Measurements from ENCODE around the gene SDF4. TPM values are rescaled to one million over a fixed set of nuclear protein-coding genes. Genes with fewer than 3 reads are reported as not detected.

SDF4 gene
- total RNA-seq, 1 experiment from 2014 or later: 154 TPM

GRCh38 chr1:1168451-1169411 lies 63.1 kb downstream of the SDF4 start:
- Histone ChIP-seq H3K4me1 (replicated peaks) (no peaks in the 10 kb centered on the region), H3K9me3 (replicated peaks) (no peaks in the 10 kb centered on the region), H3K27ac (no peak overlapping the region), H3K27me3 (replicated peaks) (peaks cover 7% of the 10 kb centered on the region; the same call in 1 of the 2 replicates), H3K36me3 (no peaks in the 10 kb centered on the region), H3K4me3 (no peak overlapping the region)
- DNase-seq (ENCODE audit: low read depth in 1 of 2, low spot score in 2 of 2): no peak

GRCh38 chr1:1167841-1168450 lies 63.9 kb downstream of the SDF4 start:
- no peak for DNase-seq (ENCODE audit: low read depth in 1 of 2, low spot score in 2 of 2)
- H3K27me3 ChIP-seq (replicated peaks): peaks cover 7% of the 10 kb centered on the region; the same call in 1 of the 2 replicates

GRCh38 chr1:1167398-1167821 lies 64.4 kb downstream of the SDF4 start:
- peaks cover 7% of the 10 kb centered on the region; the same call in 1 of the 2 replicates for H3K27me3 ChIP-seq (replicated peaks)
- H3K4me3 ChIP-seq: no peak overlapping the region
- H3K36me3 ChIP-seq: no peaks in the 10 kb centered on the region
- no peaks in the 10 kb centered on the region for H3K4me1 ChIP-seq (replicated peaks)
- no peaks in the 10 kb centered on the region for H3K9me3 ChIP-seq (replicated peaks)
- no peak for DNase-seq (ENCODE audit: low read depth in 1 of 2, low spot score in 2 of 2)
- H3K27ac ChIP-seq: no peak overlapping the region

More at GRCh38 chr1:1167841-1168450, 63.9 kb downstream of the SDF4 start:
- Histone ChIP-seq H3K9me3 (replicated peaks) (no peaks in the 10 kb centered on the region), H3K4me1 (replicated peaks) (no peaks in the 10 kb centered on the region), H3K4me3 (no peak overlapping the region), H3K27ac (no peak overlapping the region), H3K36me3 (no peaks in the 10 kb centered on the region)

Other genes starting within 250 kb of the SDF4 start
- 0.11 TPM in 1 of 2 replicates, not detected in the other for gene PERM1, start 249.9 kb downstream of the SDF4 start, total RNA-seq (2014; rRNA removed; shearing (Covaris generic))
- 55.3 and 68.7 TPM in 2 replicates for gene HES4, start 231.9 kb downstream of the SDF4 start, total RNA-seq (2014; rRNA removed; shearing (Covaris generic))
- 201 and 353 TPM in 2 replicates for gene ISG15, start 218.5 kb downstream of the SDF4 start, total RNA-seq (2014; rRNA removed; shearing (Covaris generic))
- gene AGRN, start 211.9 kb downstream of the SDF4 start, total RNA-seq (2014; rRNA removed; shearing (Covaris generic)): 53.8 and 55.9 TPM in 2 replicates
- gene RNF223, start 157.7 kb downstream of the SDF4 start, total RNA-seq (2014; rRNA removed; shearing (Covaris generic)): not detected in 2 replicates
- 11.1 and 15.4 TPM in 2 replicates for gene C1orf159, start 115.9 kb downstream of the SDF4 start, total RNA-seq (2014; rRNA removed; shearing (Covaris generic))
- gene TTLL10, start 58.1 kb downstream of the SDF4 start, total RNA-seq (2014; rRNA removed; shearing (Covaris generic)): not detected in 2 replicates
- gene TNFRSF18, start 25.4 kb downstream of the SDF4 start, total RNA-seq (2014; rRNA removed; shearing (Covaris generic)): not detected in 2 replicates
- not detected in 2 replicates for gene TNFRSF4, start 17.8 kb downstream of the SDF4 start, total RNA-seq (2014; rRNA removed; shearing (Covaris generic))
- 50.1 and 51.3 TPM in 2 replicates for gene B3GALT6, start 236 bp upstream of the SDF4 start, total RNA-seq (2014; rRNA removed; shearing (Covaris generic))
- 0.25 and 1.8 TPM in 2 replicates for gene C1QTNF12, start 14.7 kb upstream of the SDF4 start, total RNA-seq (2014; rRNA removed; shearing (Covaris generic))
- 92.1 and 96.6 TPM in 2 replicates for gene UBE2J2, start 41.9 kb upstream of the SDF4 start, total RNA-seq (2014; rRNA removed; shearing (Covaris generic))
- 0.53 and 1.5 TPM in 2 replicates for gene SCNN1D, start 48.4 kb upstream of the SDF4 start, total RNA-seq (2014; rRNA removed; shearing (Covaris generic))
- gene ACAP3, start 75.9 kb upstream of the SDF4 start, total RNA-seq (2014; rRNA removed; shearing (Covaris generic)): 41.1 and 44.8 TPM in 2 replicates
- gene PUSL1, start 76.6 kb upstream of the SDF4 start, total RNA-seq (2014; rRNA removed; shearing (Covaris generic)): 27.3 and 35.1 TPM in 2 replicates
- 66.7 and 81.0 TPM in 2 replicates for gene INTS11, start 92.7 kb upstream of the SDF4 start, total RNA-seq (2014; rRNA removed; shearing (Covaris generic))
- 29.4 and 39.2 TPM in 2 replicates for gene CPTP, start 92.8 kb upstream of the SDF4 start, total RNA-seq (2014; rRNA removed; shearing (Covaris generic))
- 0.03 and 0.16 TPM in 2 replicates for gene TAS1R3, start 99.3 kb upstream of the SDF4 start, total RNA-seq (2014; rRNA removed; shearing (Covaris generic))
- gene DVL1, start 117.4 kb upstream of the SDF4 start, total RNA-seq (2014; rRNA removed; shearing (Covaris generic)): 85.2 and 95.9 TPM in 2 replicates
- gene MXRA8, start 126.6 kb upstream of the SDF4 start, total RNA-seq (2014; rRNA removed; shearing (Covaris generic)): 192 and 224 TPM in 2 replicates
- 180 and 360 TPM in 2 replicates for gene AURKAIP1, start 143.2 kb upstream of the SDF4 start, total RNA-seq (2014; rRNA removed; shearing (Covaris generic))
- 69.4 and 79.0 TPM in 2 replicates for gene CCNL2, start 167.3 kb upstream of the SDF4 start, total RNA-seq (2014; rRNA removed; shearing (Covaris generic))
- gene MRPL20, start 175.3 kb upstream of the SDF4 start, total RNA-seq (2014; rRNA removed; shearing (Covaris generic)): 184 and 203 TPM in 2 replicates
- not detected in 2 replicates for gene ANKRD65, start 189.3 kb upstream of the SDF4 start, total RNA-seq (2014; rRNA removed; shearing (Covaris generic))
- gene VWA1, start 203.7 kb upstream of the SDF4 start, total RNA-seq (2014; rRNA removed; shearing (Covaris generic)): 0.31 and 1.0 TPM in 2 replicates
- gene ATAD3C, start 217.7 kb upstream of the SDF4 start, total RNA-seq (2014; rRNA removed; shearing (Covaris generic)): not detected in 2 replicates
- gene ATAD3B, start 239.8 kb upstream of the SDF4 start, total RNA-seq (2014; rRNA removed; shearing (Covaris generic)): 24.0 and 33.8 TPM in 2 replicates

Measured in SJSA1 (cell line).